Tibial nerve (tissue), 3 donors: ENCODE data around the gene APOBEC4.
A peak's percentile ranks its signal among the peaks of the same experiment; 100 is the strongest.

Experiments
- CTCF ChIP-seq, 5 experiments: fragments of 200-600 bp in 3 of 5; fragments of 450-650 bp in 2 of 5; sonication (generic) in 3 of 5; IDR thresholded peaks; one replicate each; pipeline ENCODE4 v1.5.1; 2016 to 2019; ENCODE audit warnings: antibody characterized with exemption in 5 of 5, mild to moderate bottlenecking in 3 of 5, moderate library complexity in 2 of 5
- POLR2A ChIP-seq, 2 donors: fragments of 450-650 bp; IDR thresholded peaks; one replicate each; pipeline ENCODE4 v1.6.1; 2017; ENCODE audit warnings: antibody characterized with exemption in 2 of 2, mild to moderate bottlenecking in 2 of 2, moderate library complexity in 2 of 2

- TF ChIP-seq CTCF (IDR thresholded peaks at IDR 0.05), result peak; percentile 48 to 64 (median 50)
- TF ChIP-seq POLR2A (IDR thresholded peaks at IDR 0.05), result no peak
These were observed 30.0 kb downstream of the APOBEC4 start for GRCh38 chr1:183622884-183623785.
